H54 (cell line): Measurements from ENCODE around the gene VSTM2L.
"Not testable (repeated sequence)": the region's sequence is repeated elsewhere in the genome, so short reads cannot be mapped to it uniquely, and the experiment has no call there.

Experiments
- DNase-seq: peaks from one replicate; pipeline ENCODE4 v3.0.0; 2011; ENCODE audit warnings: low spot score, mixed read lengths; ENCODE audit not compliant: insufficient read length
- FAIRE-seq: peaks from 3 replicates; lab custom pipeline; 2011; peaks lifted over from hg19 to GRCh38; lab: Jason Lieb, UNC
- POLR2A ChIP-seq: IDR thresholded peaks from 2 replicates; pipeline ENCODE4 v1.6.1; 2011; ENCODE audit warnings: low read depth, mild to moderate bottlenecking, low read length

VSTM2L gene

DNA sequence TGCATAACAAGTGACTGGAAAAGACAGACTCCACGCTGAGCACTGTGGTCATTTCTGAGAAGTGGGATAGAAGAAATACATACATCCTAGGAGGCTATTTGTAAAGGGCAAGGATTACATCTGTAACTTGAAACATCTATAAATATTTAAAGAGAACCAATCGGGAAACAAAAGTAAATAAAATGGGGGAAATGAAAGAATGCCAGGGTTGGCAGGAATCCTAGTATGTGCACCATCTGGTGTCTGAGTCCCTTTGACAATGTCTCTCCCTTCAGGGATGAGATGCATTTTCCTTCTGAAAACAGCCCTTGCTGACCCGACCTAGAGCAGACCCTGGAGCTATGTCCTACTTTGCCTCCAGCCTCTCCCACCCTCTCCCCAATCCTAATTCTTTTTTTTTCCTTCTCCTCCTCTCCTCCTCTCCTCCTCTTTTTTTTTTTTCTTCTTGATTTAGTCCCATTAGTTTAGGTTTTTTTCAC, 53.2 kb downstream of the VSTM2L start:
- FAIRE-seq: no peak
- TF ChIP-seq POLR2A: no peak

DNA sequence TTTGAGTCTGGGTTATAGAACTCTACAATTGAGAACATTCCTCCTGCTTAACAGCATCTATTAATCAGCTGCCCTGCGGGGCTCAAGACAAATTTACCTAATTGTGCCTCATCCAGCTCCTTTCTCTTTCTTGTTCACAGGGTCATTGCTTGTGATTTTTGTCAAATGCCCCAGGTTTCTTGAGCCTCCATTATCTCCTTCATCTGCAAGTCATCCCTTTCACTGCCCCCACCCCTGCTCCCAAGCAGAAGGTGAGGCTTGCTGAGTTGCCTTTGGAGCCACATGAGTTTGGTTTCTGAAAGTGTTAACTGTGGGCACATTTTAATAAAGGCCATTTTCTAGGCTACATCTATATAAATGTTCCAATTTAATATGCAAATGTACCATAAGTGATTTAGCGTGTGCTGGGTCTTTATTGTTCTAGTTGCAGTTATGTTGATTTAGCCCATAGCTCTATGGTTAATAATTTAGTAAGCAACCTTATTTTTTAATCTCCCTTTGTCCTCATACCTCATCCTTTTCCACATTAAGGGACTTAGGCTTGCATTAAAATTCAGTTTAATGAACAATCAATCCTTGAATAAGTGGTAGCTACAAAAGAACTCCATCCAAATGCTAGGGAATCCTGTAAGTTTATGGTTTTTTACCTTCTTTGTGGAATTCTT, 56.1 kb downstream of the VSTM2L start:
- no peak for TF ChIP-seq POLR2A
- no peak for FAIRE-seq
- DNase-seq: no peak

More for the DNA sequence above, 53.2 kb downstream of the VSTM2L start:
- no peak for DNase-seq

DNA sequence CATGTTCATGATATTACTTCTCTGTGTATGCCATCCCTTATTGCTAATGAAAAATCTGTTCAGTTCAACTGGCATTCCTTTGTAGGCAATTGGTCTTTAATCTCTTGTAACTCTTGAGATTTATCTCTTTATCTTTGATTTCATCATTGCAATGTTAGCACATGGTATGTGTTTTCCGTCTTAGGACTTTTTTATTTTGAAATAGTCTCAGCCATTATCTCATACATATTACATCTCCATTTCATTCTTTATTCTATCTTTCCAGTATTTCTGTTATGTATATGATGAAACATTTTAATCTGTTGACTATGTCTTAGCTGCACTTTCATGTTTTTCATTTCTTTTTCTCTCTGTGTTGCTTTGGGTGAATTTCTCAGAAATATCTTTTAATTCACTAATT, 58.1 kb downstream of the VSTM2L start:
- FAIRE-seq: no peak

DNA sequence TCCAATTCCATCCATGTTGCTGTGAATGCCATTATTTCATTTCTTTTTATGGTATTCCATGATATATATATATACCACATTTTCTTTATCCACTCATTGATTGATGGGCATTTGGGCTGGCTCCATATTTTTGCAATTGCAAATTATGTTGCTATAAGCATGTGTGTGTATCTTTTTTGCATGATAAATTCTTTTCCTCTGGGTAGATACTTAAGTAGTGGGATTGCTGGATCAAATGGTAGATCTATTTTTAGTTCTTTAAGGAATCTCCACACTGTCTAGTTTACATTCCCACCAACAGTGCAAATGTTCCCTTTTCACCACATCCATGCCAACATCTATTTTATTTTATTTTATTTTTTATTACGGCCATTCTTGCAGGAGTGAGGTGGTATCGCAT, 60.6 kb downstream of the VSTM2L start:
- not testable (repeated sequence) for FAIRE-seq, DNase-seq

More for the DNA sequence above, 58.1 kb downstream of the VSTM2L start:
- no peak for TF ChIP-seq POLR2A
- no peak for DNase-seq

DNA sequence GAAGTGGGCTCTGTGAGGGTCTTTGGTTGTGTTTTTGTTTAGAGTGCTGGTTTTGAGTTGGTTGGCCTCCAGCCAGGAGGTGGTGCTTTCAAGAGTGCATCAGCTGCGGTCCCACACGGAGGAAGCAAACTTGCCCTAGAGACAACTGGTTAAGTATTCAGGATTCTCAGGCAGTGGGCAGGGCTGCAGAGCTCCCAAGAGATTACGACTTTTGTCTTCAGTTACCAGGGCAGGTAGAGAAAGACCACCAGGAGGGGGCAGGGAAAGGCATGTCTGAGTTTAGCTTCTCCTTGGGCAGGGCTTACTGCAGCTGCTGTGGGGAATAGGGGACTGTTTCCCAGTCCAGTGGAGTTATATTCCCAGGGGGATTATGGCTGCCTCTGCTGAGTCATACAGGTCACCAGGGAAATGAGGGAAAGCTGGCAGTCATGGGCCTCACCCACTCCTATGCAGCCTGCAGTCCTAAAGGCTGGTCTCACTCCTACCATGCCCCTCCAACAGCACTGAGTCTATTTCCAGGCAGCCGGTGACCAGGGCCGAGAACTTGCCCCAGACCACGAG, 66.0 kb downstream of the VSTM2L start:
- TF ChIP-seq POLR2A: no peak
- DNase-seq (no peak), FAIRE-seq (no peak)

DNA sequence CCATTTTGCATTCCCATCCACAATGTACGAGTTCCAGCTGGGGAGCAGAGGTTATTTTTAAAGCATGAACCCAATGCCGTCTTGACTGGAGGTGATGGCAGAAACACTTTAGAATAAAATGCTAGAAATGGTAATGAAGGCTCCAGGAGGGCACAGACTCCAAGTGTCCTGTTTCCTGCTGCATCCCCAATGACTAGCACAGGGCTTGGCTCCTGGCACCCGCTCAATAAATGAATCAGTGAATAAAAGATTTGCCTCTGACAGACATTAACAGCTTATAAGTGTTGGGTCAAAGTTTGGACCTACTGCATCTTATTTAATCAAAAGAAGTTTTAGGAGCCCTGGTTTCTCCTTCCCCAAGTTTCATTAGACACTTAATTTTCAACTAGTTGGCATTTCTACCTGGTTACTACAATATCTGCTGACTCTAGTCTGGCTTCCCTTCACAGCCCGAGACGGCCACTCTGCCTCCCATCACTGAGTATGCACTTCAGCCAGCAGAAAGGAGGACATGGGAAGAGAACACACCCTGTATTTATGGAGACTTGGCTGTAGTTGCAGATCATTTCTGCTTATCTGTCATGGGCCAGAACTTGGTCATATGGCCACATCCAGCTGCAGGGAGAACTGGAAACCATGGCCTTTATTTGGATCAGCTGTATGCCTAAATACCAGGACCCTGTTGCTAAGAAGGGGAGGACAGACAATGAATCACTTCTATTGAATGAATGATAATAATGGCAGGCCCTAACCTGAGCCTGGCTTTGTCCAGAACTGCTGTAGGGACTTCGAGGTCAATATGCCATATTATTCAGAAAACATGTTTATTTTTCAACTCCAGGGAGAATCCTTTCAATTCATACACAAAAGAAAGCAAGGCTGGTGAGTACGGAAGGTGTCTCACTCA, 67.3 kb downstream of the VSTM2L start:
- FAIRE-seq (no peak), DNase-seq (no peak)
- no peak for TF ChIP-seq POLR2A

DNA sequence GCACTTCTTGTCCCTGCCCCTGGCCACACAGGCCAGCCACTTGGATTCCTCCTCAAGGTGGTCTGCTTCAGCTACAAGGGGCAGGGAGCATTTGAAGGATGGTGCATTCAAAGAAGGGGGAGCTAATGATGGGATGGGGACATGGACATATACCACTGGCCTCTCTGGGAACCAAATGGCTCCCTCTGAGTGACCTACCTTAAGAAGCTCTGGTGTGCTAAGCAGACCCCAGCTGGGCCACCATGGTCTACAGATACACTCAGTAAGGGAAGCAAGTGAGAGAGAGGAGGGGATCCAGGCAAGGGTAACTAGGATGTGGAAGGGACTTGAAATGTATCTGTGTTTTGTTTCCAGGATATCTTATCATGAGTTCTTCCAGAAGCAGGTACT, 67.9 kb downstream of the VSTM2L start:
- DNase-seq (no peak), FAIRE-seq (no peak)
- TF ChIP-seq POLR2A: no peak

DNA sequence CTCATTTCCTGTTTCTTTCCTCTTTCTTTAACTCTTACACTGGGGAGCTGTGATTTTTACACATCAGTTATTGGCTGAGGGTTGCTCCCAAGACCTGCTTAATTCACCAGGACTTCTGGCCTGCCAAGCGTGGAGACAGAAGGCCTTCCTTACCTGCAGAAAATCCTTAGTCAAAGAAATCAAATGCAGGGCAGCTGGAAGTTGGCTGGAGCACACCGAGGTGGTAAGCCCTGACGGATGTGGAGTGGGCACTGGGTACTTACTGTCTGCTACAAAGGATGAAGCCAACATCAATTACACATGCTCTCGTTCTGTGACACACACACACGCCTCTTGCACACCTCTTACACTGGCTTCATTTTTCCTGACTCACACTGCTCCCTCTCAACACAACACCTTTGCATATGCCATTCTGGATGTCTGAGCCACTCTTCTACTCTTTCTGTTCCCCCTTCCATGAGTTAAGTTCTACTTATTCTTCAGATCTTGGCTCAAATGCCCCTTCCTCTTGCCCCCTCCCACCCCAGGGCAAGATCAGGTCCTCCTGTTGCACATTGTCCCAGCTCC, 68.7 kb downstream of the VSTM2L start:
- FAIRE-seq: no peak
- no peak for TF ChIP-seq POLR2A
- no peak for DNase-seq

DNA sequence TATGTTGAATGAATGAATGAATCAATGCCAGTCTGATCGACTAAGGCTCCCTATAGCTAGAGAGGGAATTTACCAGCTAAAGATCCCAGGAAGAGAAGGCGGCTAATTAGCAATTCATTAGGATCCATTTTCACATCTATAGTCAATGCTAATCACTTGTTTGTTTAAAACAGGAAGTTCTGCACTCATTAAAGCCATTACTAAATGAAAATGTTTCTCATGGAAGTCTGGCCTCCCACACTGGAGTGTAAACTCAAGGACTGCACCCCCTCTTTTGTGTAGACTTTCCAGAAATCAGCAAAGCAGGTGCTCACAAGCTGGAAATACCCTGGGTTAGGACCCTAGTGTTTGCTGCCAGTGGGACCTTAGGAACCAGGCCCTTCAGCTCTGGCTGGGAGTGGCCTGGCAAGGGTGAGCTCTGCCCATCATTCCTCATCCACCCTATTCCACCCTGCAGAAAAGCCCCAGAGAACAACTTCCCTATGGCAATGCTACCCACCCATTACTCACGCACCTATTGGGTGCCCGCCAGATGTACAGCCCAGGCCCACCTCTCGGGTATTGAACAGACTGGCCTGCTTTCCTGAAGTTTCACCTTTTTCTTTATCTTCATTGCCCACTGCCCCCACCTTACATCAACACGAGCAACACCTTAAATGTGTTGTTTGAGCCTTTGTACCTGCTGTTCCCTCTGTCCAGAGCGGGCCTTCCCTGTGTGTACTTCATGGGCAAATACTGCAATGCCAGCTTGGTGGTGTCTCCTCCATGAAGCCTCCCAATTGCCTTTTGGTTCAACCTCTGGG, 69.5 kb downstream of the VSTM2L start:
- FAIRE-seq: no peak
- TF ChIP-seq POLR2A: no peak

DNA sequence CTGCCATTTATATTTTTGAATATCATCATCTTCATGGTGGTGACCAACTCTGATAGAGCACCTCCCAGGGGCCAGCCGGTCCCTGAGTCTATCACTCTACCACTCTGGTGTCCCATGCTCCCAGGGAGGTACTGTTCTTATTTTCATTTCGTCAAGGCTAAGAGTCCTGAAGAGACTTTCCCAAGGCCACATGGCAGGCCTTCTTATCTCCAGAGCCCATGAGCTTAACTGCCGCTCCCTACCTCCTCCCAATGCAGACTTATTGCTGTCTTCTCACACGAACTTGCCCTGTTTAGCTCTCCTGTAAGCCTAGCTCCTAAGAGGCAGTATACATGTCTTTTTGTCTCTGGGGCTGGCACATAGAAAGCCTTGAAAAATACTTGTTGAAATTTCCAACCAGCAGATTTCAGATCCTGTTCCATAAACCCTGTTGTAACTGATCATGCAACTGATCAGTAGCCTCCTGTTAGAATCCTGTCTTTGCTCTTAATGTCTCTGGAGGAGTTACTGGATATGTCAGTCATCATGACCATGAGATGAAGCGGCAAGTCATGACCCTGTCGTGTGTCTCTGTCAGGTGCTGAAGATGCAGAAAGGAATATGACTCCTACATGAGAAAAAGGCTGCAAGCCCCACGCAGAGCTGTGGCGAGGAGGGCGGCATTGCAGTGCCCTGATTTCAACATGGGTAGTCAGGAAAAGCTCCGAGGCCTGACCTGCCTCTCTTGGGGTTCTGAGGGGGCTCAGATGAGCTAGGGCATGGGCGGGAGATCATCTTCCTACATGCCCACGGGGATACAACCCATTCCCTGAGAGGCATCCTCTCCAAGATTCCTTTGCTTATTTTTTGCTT, 70.4 kb downstream of the VSTM2L start:
- no peak for TF ChIP-seq POLR2A
- DNase-seq (no peak), FAIRE-seq (no peak)

More for the DNA sequence above, 69.5 kb downstream of the VSTM2L start:
- no peak for DNase-seq

DNA sequence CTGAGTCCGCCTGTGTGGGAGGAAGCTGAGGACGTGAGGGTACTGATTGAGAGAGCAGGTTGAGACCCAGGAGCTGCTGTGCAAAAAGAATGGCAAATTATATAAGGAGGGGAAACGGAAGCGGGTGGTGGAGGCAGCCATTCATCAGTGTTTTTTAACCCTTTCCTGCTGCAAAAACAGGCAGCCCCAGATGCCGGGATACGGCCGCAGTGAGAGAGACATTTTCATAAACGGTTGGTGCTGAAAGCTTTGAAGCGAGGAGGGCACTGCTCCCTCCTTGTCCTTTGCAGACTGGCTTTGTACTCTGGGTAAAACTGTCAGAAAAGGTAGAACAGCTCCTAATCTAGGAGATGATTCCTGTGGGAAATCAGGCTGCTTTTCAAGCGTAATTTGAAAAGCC, 74.0 kb downstream of the VSTM2L start:
- no peak for FAIRE-seq
- no peak for DNase-seq
- TF ChIP-seq POLR2A: no peak

DNA sequence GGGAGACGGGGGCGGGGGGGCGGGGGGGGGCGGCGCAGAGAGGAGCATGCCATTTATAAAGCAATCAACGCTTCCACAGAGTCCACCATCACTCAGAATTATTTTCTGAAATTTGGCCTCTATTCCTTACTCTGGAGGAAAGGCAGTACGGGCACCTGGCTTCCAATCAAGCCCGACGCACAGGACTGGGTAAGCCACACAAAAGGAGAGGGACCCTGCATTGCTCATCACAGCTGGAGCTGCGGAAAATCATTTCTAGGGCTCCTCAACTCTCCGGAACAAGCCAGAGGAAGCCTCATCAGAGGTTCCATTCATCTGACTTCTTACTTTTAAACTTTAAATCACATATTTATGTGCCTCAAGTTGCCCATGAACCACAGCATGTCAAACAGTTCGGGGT, 74.4 kb downstream of the VSTM2L start:
- DNase-seq (no peak), FAIRE-seq (no peak)
- TF ChIP-seq POLR2A: no peak
